Stomach smooth muscle (tissue), 2 donors: ENCODE data around the gene EYA2.

Experiments
- H3K27ac ChIP-seq: one replicate; pipeline ENCODE4 v1.7.0; 2013; ENCODE audit warnings: mild to moderate bottlenecking, low read length, inconsistent platforms
- H3K27me3 ChIP-seq, 2 donors: one replicate each; pipeline ENCODE4 v1.7.0; 2013; ENCODE audit warnings: low read length in 2 of 2; ENCODE audit not compliant: insufficient read depth in 2 of 2, control insufficient read depth in 1 of 2
- H3K36me3 ChIP-seq, 2 donors: one replicate each; pipeline ENCODE4 v1.7.0; 2013; ENCODE audit warnings: low read length in 2 of 2; ENCODE audit not compliant: control insufficient read depth in 2 of 2, insufficient read depth in 2 of 2
- H3K4me1 ChIP-seq: one replicate; pipeline ENCODE4 v1.7.0; 2013; ENCODE audit warnings: low read length; ENCODE audit not compliant: control insufficient read depth, insufficient read depth
- H3K4me3 ChIP-seq, 2 donors: one replicate each; pipeline ENCODE4 v1.7.0; 2013; ENCODE audit warnings: low read length in 2 of 2
- H3K9ac ChIP-seq, 2 donors: one replicate each; pipeline ENCODE4 v1.7.0; 2013; ENCODE audit warnings: low read length in 2 of 2, mild to moderate bottlenecking in 1 of 2
- H3K9me3 ChIP-seq, 2 donors: one replicate each; pipeline ENCODE4 v1.7.0; 2013; ENCODE audit warnings: low read length in 2 of 2; ENCODE audit not compliant: control insufficient read depth in 2 of 2
- donor health status: healthy.
- donor health status: Pancreatic carcinoma.

The EYA2 gene

DNA sequence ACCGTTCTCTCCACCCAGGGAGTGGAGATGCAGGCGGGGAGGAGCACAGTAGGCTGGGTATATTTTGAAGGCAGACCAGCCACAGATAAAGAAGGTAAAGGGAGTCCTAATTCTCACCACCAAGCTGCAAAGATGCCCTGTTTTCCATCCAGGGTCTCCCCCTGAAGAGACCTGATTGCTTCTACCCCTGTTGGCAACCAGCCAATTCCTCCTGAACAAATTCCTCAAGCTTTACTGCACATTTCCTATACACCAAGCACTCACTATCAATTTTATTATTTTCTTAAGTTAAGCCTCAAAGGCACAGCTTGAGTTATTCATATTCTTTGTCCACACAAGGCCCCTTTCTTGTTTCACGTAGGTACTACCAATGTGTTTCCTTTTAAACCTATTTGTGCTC lies 214.4 kb downstream of the EYA2 start:
- Histone ChIP-seq H3K9ac (no peak overlapping the region), H3K27ac (no peak overlapping the region), H3K36me3 (no peaks in the 10 kb centered on the region), H3K4me1 (no peaks in the 10 kb centered on the region), H3K4me3 (no peak overlapping the region), H3K9me3 (peaks cover 5% of the 10 kb centered on the region in 2 donors), H3K27me3 (no peaks in the 10 kb centered on the region)

DNA sequence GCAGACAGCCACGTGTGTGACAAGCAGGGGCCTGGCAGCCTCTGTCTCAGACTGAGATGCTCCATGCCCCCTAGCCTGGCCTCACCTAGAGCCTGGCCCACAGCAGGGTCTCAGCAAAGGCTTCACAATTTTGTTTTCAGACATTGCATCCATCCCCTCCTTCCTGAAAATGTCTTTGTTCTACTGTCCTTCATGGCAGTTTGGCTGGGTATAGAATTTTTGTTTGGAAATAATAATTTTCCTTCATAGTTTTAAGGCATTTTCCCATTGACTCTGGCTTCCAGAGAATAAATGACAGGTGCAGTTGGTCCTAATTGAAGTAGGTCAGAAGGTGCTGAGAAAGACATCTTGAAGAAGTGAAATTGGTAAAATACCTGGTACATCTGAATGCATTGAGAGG lies 216.2 kb downstream of the EYA2 start:
- no peaks in the 10 kb centered on the region for H3K27me3 ChIP-seq
- H3K36me3 ChIP-seq, result no peaks in the 10 kb centered on the region
- H3K4me1 ChIP-seq, result no peaks in the 10 kb centered on the region
- peaks cover 5% of the 10 kb centered on the region in 2 donors for H3K9me3 ChIP-seq
- no peak overlapping the region for H3K4me3 ChIP-seq
- H3K9ac ChIP-seq, result no peak overlapping the region
- no peak overlapping the region for H3K27ac ChIP-seq

DNA sequence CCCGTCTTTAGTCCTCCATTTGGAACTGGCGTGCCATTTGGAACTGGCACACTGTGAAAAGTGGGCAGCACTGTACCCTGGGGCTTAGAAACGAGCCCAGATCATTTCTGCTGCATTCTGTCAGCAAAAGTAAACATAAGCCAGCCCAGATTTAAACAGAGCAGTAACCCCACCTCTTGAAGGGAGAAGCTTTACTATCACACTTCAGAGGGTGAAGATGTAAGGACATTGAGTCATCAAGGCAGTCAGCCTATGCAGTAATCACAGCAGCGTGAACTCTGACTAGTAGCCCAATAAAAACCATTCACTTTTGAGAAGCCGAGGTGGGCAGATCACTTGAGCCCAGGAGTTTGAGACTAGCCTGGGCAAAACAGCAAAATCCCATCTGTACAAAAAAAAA lies 216.9 kb downstream of the EYA2 start:
- Histone ChIP-seq H3K36me3 (no peaks in the 10 kb centered on the region), H3K4me3 (no peak overlapping the region), H3K4me1 (no peaks in the 10 kb centered on the region), H3K9me3 (peaks cover 5% of the 10 kb centered on the region in 2 donors), H3K27ac (no peak overlapping the region), H3K27me3 (no peaks in the 10 kb centered on the region), H3K9ac (no peak overlapping the region)

DNA sequence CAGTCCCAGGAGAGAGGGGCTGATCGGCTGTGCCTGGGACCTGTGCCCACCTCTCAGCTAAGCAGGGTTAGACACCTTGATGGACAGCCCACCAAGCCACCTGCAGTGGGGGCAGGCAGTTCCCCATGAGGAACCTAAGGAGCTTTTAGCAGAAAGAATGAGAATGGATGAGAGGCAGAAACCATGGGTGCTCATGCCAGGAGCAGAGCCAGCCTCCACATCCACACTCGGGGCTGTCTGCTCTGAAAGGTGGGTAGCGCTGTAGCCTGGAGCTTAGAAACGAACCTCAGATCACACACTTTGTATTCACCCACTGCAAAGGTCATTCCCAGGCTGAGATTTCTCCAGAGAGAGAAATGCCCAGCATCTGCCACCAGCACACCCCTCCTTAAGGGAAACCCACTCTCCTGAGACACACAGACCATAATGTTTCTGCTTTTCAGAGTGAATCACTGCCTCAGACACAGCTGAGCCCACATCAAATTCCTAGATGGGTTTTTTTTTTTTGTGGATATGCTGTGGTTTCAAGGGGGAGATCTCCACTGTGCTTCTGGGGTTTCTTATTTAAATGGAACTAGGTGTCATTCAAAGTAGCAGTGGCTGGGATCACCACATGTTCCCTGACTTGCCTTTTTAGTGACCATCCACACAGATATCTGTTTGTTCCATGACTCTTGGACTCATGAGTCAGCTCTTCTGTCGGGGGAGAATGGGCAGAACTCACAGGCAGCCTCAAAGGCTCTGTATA lies 218.9 kb downstream of the EYA2 start:
- no peak overlapping the region for H3K9ac ChIP-seq
- H3K27ac ChIP-seq, result no peak overlapping the region
- H3K4me1 ChIP-seq, result peaks cover 3% of the 10 kb centered on the region
- H3K27me3 ChIP-seq, result no peaks in the 10 kb centered on the region
- H3K4me3 ChIP-seq, result no peak overlapping the region
- H3K36me3 ChIP-seq, result no peaks in the 10 kb centered on the region
- peaks cover 5% of the 10 kb centered on the region in 2 donors for H3K9me3 ChIP-seq

DNA sequence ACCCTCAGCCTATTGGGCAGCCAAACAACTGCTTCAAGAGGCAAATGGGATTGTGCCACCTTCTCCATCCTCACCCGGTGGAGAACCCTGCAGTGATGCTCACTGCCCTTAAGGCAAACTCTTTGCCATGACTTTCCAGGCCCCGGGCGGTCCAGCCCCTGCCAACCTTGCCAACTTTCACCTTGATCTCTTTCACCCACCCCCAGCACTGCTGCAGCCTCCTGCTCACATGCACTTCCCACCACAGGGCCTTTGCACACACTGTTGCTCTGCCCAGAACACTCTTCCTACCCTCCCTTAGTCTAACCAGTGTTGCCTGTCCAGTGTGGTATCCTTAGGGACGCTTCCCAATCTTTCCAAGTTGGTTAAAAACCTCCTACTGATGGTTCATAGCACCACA lies 221.1 kb downstream of the EYA2 start:
- Histone ChIP-seq H3K36me3 (no peaks in the 10 kb centered on the region), H3K27me3 (no peaks in the 10 kb centered on the region), H3K4me3 (no peak overlapping the region), H3K4me1 (peaks cover 3% of the 10 kb centered on the region), H3K27ac (no peak overlapping the region), H3K9me3 (peaks cover 1 to 5% of the 10 kb centered on the region in 2 donors), H3K9ac (no peak overlapping the region)

DNA sequence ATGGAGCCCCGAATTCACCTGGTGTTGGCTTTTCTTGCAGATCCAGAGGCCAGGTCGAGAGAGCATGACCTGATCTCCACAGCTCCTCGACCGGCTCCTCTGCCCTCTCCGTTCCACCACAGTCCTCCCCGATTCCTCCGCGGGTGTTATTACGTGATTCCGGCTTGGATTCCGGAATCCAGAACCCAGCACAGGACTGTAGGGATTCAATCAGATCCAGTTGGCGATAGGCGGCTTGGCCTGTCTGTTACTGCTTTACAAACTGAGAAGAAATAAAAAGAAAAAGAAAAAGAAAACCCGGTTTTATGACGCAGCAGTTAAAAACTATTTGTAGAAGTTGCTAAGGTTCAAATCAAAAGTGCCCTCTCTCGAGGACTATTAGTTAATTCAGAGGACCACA lies 222.7 kb downstream of the EYA2 start:
- no peaks in the 10 kb centered on the region for H3K27me3 ChIP-seq
- no peak overlapping the region for H3K27ac ChIP-seq
- no peak overlapping the region for H3K4me3 ChIP-seq
- H3K36me3 ChIP-seq, result no peaks in the 10 kb centered on the region
- H3K4me1 ChIP-seq, result peaks cover 3% of the 10 kb centered on the region
- H3K9ac ChIP-seq, result no peak overlapping the region
- no peaks in the 10 kb centered on the region for H3K9me3 ChIP-seq

DNA sequence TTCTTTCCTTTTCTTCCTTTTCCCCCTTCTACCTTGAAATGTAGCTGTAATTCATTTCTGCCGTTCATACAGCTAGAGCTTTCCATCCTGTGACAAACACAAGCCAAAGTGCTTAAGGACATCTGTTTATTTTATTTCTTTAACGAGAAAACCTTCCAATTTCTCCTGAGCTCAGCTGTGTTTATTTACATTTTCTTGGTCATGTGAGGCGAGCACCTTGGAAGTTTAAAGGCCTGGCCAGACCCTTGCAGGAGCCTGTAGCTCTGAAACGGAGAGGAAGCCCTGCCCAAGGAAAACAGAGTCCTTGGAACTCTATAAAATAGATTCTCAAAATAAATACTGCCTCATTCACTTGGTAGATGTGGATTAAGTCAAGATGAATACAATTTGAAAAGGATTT lies 223.1 kb downstream of the EYA2 start:
- no peak overlapping the region for H3K4me3 ChIP-seq

DNA sequence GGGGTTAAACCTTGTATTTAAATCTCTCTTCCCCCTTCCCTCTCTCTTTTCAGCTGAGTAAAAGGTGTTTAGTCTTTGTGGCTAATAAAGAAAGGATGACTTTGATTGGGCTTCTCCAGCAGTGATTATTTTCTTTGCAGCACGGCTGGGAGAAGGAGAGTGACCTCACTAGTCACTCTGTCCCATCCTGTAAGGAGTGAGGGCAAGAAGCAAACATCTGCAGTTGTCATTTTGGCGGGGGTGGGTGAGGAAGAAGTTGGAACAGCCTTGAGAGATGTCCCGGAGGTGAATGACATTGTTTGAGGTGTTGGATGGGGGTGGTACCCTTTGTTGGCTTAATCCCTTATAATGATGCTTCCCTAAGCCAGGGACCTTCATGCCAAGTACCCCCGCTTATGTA lies 223.6 kb downstream of the EYA2 start:
- Histone ChIP-seq H3K4me3 (no peak overlapping the region), H3K9me3 (no peaks in the 10 kb centered on the region), H3K36me3 (no peaks in the 10 kb centered on the region), H3K9ac (no peak overlapping the region), H3K27ac (no peak overlapping the region), H3K27me3 (no peaks in the 10 kb centered on the region), H3K4me1 (peaks cover 3% of the 10 kb centered on the region)

More for the DNA sequence above, 223.1 kb downstream of the EYA2 start:
- Histone ChIP-seq H3K27me3 (no peaks in the 10 kb centered on the region), H3K9me3 (no peaks in the 10 kb centered on the region), H3K4me1 (peaks cover 3% of the 10 kb centered on the region), H3K36me3 (no peaks in the 10 kb centered on the region), H3K9ac (peak overlapping the region in 1 of 2 donors; percentile 19), H3K27ac (no peak overlapping the region)

DNA sequence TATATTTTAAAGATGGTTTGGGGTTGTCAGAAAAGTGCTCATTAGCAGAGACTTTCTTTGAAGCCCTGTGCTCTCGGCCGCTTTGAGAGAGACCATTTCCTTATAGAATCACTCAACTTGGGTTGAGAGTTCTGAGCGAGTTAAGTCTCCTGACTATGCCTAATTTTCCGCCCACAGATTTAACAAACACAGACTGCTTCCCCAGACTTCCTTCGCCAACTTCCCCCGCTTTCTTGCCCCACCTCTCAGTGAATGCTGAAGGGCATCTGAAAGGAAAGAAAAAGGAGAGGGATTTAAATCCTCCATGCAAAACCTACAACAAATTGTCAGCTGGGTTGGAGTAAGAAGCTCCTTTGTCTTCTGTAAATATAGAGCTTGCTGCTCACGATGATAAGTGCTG lies 224.0 kb downstream of the EYA2 start:
- H3K36me3 ChIP-seq, result no peaks in the 10 kb centered on the region

DNA sequence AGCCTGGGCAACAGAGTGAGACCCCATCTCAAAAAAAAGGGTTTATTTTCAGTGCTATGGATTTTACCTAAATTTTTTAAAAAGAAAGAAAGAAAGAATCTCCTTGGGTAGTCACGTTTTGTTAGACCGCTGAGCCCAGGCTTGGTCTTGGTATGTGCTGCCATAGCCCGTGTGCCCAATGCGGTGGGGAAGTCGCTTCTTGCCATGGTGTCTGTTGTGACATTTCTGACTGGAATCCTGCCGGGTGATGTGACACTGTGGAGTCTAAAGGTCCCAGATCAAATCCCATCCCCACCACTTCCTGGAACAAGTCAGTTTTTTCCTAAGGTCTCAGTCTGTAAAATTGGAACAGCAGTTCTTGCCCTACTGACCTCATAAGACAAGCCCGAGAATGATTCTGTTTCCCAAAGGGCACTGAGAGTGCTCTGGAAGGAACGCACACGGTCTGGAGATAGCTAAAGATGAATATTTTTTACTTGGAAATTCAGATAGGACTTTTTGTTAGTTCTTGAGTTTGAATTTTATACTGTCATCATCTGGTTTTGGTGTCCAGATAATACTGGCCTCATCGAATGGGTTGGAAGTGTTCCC lies 225.8 kb downstream of the EYA2 start:
- no peak overlapping the region for H3K27ac ChIP-seq
- H3K4me3 ChIP-seq, result no peak overlapping the region
- H3K9ac ChIP-seq, result no peak overlapping the region
- no peaks in the 10 kb centered on the region for H3K9me3 ChIP-seq
- no peaks in the 10 kb centered on the region for H3K27me3 ChIP-seq
- no peaks in the 10 kb centered on the region for H3K36me3 ChIP-seq
- peaks cover 3% of the 10 kb centered on the region for H3K4me1 ChIP-seq

More for the DNA sequence above, 224.0 kb downstream of the EYA2 start:
- Histone ChIP-seq H3K4me1 (peaks cover 3% of the 10 kb centered on the region), H3K9me3 (no peaks in the 10 kb centered on the region), H3K27ac (no peak overlapping the region), H3K4me3 (no peak overlapping the region), H3K9ac (no peak overlapping the region), H3K27me3 (no peaks in the 10 kb centered on the region)

DNA sequence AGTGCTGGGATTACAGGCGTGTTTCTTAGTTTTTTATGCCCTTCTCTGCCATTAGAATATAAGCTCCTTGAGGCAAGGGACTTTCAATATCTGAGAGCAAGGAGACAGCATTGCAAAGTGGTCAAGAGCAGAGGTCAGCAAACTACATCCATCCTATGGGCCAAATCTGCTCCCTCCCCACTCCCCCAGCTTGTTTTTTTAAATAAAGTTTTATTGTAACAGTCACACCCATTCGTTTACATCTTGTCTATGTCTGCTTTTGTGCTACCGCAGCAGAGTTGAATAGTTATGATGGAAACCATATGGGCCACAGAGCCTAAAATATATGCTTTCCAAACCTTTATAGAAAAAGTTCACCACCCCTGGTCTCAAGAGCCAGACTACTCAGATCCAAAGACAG lies 227.9 kb downstream of the EYA2 start:
- H3K4me3 ChIP-seq, result no peak overlapping the region
- no peaks in the 10 kb centered on the region for H3K9me3 ChIP-seq
- no peak overlapping the region for H3K27ac ChIP-seq
- no peaks in the 10 kb centered on the region for H3K36me3 ChIP-seq
- peaks cover 3% of the 10 kb centered on the region for H3K4me1 ChIP-seq
- H3K9ac ChIP-seq, result no peak overlapping the region
- peaks cover 5 to 6% of the 10 kb centered on the region in 2 donors for H3K27me3 ChIP-seq
